Pancreas (tissue), 10 donors: ENCODE measurements around the gene PITPNM3. TPM values are rescaled to one million over a fixed set of nuclear protein-coding genes. Genes with fewer than 3 reads are reported as not detected.

Experiments
- ATAC-seq, 4 donors: fragments of 200-7000 bp; cut with Tn5 transposase; one replicate each; pipeline versions ENCODE4 v1.8.0 to v1.9.1; 2020; ENCODE audit warnings: mild to moderate bottlenecking in 4 of 4, moderate library complexity in 4 of 4
- DNase-seq, 6 donors: peaks; one replicate each; pipeline ENCODE4 v3.0.0-alpha.2; 2020
- FAIRE-seq: peaks from 2 replicates; lab custom pipeline; 2012; peaks lifted over from hg19 to GRCh38; lab: Jason Lieb, UNC
- H3K27ac ChIP-seq, 4 donors: fragments of 200-600 bp; sonication (generic); 1 replicate in 3 of 4; 2 replicates in 1 of 4; pipeline versions ENCODE4 v1.5.0 to v1.8.0; 2020
- H3K27me3 ChIP-seq, 4 donors: fragments of 200-600 bp; one replicate each; pipeline ENCODE4 v1.8.0; 2021
- H3K36me3 ChIP-seq, 3 donors: fragments of 200-600 bp; sonication (generic) in 1 of 3; one replicate each; pipeline versions ENCODE4 v1.5.0 to v1.8.0; 2020 to 2021
- H3K4me1 ChIP-seq, 3 donors: fragments of 200-600 bp; one replicate each; pipeline ENCODE4 v1.8.0; 2021
- H3K4me3 ChIP-seq, 4 donors: fragments of 200-600 bp; sonication (generic) in 2 of 4; one replicate each; pipeline versions ENCODE4 v1.5.0 to v1.8.0; 2020 to 2021
- H3K9me3 ChIP-seq, 4 donors: fragments of 200-600 bp; one replicate each; pipeline ENCODE4 v1.8.0; 2021
- CTCF ChIP-seq, 4 donors: fragments of 200-600 bp; sonication (generic) in 3 of 4; IDR thresholded peaks; one replicate each; pipeline versions ENCODE4 v1.5.0 to v1.8.0; 2021; ENCODE audit warnings: antibody characterized with exemption in 4 of 4
- whole genome bisulfite sequencing, 2 donors: extraction: QIAGEN DNeasy Blood & Tissue Kit; methylation state at CpG; one replicate each; pipeline ENCODE4 v1.1.7; 2013; 5-methylcytosine and 5-hydroxymethylcytosine counted together
- intact Hi-C, 3 donors: fragments of 100-400 bp; cut with DNase I; formaldehyde crosslinking; loops; one replicate each; pipeline versions ENCODE4 v1.11.1 to v1.14.2; 2022
- polyA plus RNA-seq, 2 donors: library from polyadenylated mRNA; stranded (reverse); fragments of 200-250 nt; gene quantifications; one replicate each; pipeline ENCODE4 v1.2.3, GENCODE V29; 2013
- total RNA-seq, 6 donors: library from RNA; stranded (reverse); fragmentation: NEBNext Ultra II Directional in 4 of 6; extraction: Animal tissue kit (Norgen Biotek cat#: 25700) in 4 of 6; gene quantifications; one replicate each; pipeline versions ENCODE4 v1.2.1 to v1.2.4, GENCODE V29; 2021 to 2023
- donor health status: healthy with polysubstance abuse.
- donor health status: DM: no; HTN: no; CAD: no; lungs with moderate emphysema.
- donor health status: DM: no; HTN: no; CAD: no.
- donor health status: control.
- donor health status: control.
- donor health status: Bipolar disorder and iron deficiency.
- donor health status: DM: yes; HTN: yes; CAD: no.
- donor health status: DM: no; HTN: no; CAD: no.
- donor health status: DM: no; HTN: no; CAD: no.
- donor health status: DM: yes; HTN: yes; CAD: no.

Gene PITPNM3
- total and polyA plus RNA-seq, 8 donors: 0.67 to 5.1 (median 2.5) TPM

GRCh38 chr17:6435051-6435450 is 121.3 kb downstream of the PITPNM3 start, which contains the start of gene AIPL1:
Gene AIPL1, minus strand, starts transcription at chr17:6435121. Its CDS starts 17 bp downstream, at chr17:6435104.
- no peak for TF ChIP-seq CTCF (IDR thresholded peaks at IDR 0.05)
- no peak for DNase-seq
- Histone ChIP-seq H3K4me3 (no peak within 1 kb of the TSS), H3K36me3 (no peaks in the 10 kb centered on the region), H3K9me3 (no peaks in the 10 kb centered on the region), H3K27me3 (peaks cover 0 to 4% (median 0%) of the 10 kb centered on the region in 4 donors), H3K27ac (no peak within 1 kb of the TSS), H3K4me1 (no peaks in the 10 kb centered on the region)
- ATAC-seq: no peak
- no peak for FAIRE-seq
- WGBS, 2 donors: 76 to 79% methylated on average over 16 of the region's 16 CpGs
- intact Hi-C loops: no loop called here

- TF ChIP-seq CTCF (IDR thresholded peaks at IDR 0.05): peak in 1 of 4 donors; percentile 6
- Histone ChIP-seq H3K9me3 (no peaks in the 10 kb centered on the region), H3K4me3 (no peak overlapping the region), H3K36me3 (no peaks in the 10 kb centered on the region), H3K27me3 (no peaks in the 10 kb centered on the region), H3K4me1 (no peaks in the 10 kb centered on the region), H3K27ac (no peak overlapping the region)
- DNase-seq: no peak
- no peak for FAIRE-seq
- no peak for ATAC-seq
- intact Hi-C loops: no loop called here
Observed at GRCh38 chr17:6430769-6431168, 125.6 kb downstream of the PITPNM3 start.

- 82 to 89% methylated on average over 7 of the region's 7 CpGs for WGBS, 2 donors
- H3K27me3 ChIP-seq: no peaks in the 10 kb centered on the region
- no peak overlapping the region for H3K27ac ChIP-seq
- H3K4me1 ChIP-seq: no peaks in the 10 kb centered on the region
- no peak overlapping the region for H3K4me3 ChIP-seq
- FAIRE-seq: no peak
- no peak for TF ChIP-seq CTCF (IDR thresholded peaks at IDR 0.05)
- intact Hi-C loops: loop anchor here in 1 of 3 donors (10.0 kb wide), 1 partner anchor 844 kb away; the partner anchor contains the start of gene NLRP1
- no peaks in the 10 kb centered on the region for H3K9me3 ChIP-seq
- DNase-seq: no peak
- H3K36me3 ChIP-seq: no peaks in the 10 kb centered on the region
- no peak for ATAC-seq
Observed at GRCh38 chr17:6429266-6429665, 127.1 kb downstream of the PITPNM3 start.

GRCh38 chr17:6428207-6428965 is 128.0 kb downstream of the PITPNM3 start:
- DNase-seq (no peak), FAIRE-seq (no peak), ATAC-seq (no peak)
- TF ChIP-seq CTCF (IDR thresholded peaks at IDR 0.05): no peak
- Histone ChIP-seq H3K27me3 (no peaks in the 10 kb centered on the region), H3K4me1 (no peaks in the 10 kb centered on the region), H3K4me3 (no peak overlapping the region), H3K36me3 (no peaks in the 10 kb centered on the region), H3K9me3 (no peaks in the 10 kb centered on the region), H3K27ac (no peak overlapping the region)
- WGBS, 2 donors: 69 to 82% methylated on average over 17 of the region's 17 CpGs
- intact Hi-C loops: loop anchor here in 1 of 3 donors (10.0 kb wide), 1 partner anchor 844 kb away; the partner anchor contains the start of gene NLRP1

- H3K27me3 ChIP-seq: no peaks in the 10 kb centered on the region
- intact Hi-C loops: loop anchor here in 1 of 3 donors (10.0 kb wide), 1 partner anchor 843 kb away; the partner anchor contains the start of gene NLRP1
- FAIRE-seq (no peak), DNase-seq (no peak), ATAC-seq (peak in 1 of 4 donors; percentile 47)
- no peak overlapping the region for H3K4me3 ChIP-seq
- H3K4me1 ChIP-seq: no peaks in the 10 kb centered on the region
- H3K36me3 ChIP-seq: no peaks in the 10 kb centered on the region
- H3K9me3 ChIP-seq: no peaks in the 10 kb centered on the region
- TF ChIP-seq CTCF (IDR thresholded peaks at IDR 0.05): no peak
- H3K27ac ChIP-seq: no peak overlapping the region
- WGBS, 2 donors: 53 to 62% methylated on average over 7 of the region's 7 CpGs
Observed at GRCh38 chr17:6427279-6427781, 129.0 kb downstream of the PITPNM3 start.
